ENCODE measurements around the gene ADGRA3.
"Not testable (repeated sequence)": the region's sequence is repeated elsewhere in the genome, so short reads cannot be mapped to it uniquely, and the experiment has no call there.

Gene ADGRA3

GRCh38 chr4:22385611-22386011 lies 130.3 kb downstream of the ADGRA3 start:
- Histone ChIP-seq H3F3A (ENCODE audit: insufficient read depth, low read length) (no peaks in the 10 kb centered on the region), H3K4me3 (ENCODE audit: low read length) (no peak overlapping the region), H3K27me3 (replicated peaks; ENCODE audit: insufficient read depth, low read length) (no peaks in the 10 kb centered on the region), H3K4me2 (ENCODE audit: low read depth, low read length) (no peak overlapping the region), H3K4me1 (ENCODE audit: low read length) (no peaks in the 10 kb centered on the region), H3K36me3 (replicated peaks; ENCODE audit: insufficient read depth, low read length) (no peaks in the 10 kb centered on the region), H3K9ac (ENCODE audit: low read length) (no peak overlapping the region), H4K20me1 (ENCODE audit: insufficient read depth, low read length) (no peaks in the 10 kb centered on the region), H3K9me3 (replicated peaks; ENCODE audit: insufficient read depth, low read length) (no peaks in the 10 kb centered on the region), H3K9me2 (replicated peaks; ENCODE audit: insufficient read depth, low read length) (no peaks in the 10 kb centered on the region), H3K79me2 (ENCODE audit: low read length) (no peaks in the 10 kb centered on the region), H2AFZ (ENCODE audit: low read length) (no peak overlapping the region), H3K27ac (ENCODE audit: low read length) (no peak overlapping the region)
- no peak for TF ChIP-seq EZH2 (optimal IDR thresholded peaks at IDR 0.05; ENCODE audit: low read depth, low read length)
- no peak for TF ChIP-seq CTCF (IDR thresholded peaks at IDR 0.05; ENCODE audit: low read length)
- no peak for TF ChIP-seq EZH2phosphoT487 (IDR thresholded peaks at IDR 0.05; ENCODE audit: low read length)
- no peak for DNase-seq

GRCh38 chr4:22384154-22384553 lies 131.7 kb downstream of the ADGRA3 start:
- no peak overlapping the region for H2AFZ ChIP-seq (ENCODE audit: low read length)
- DNase-seq: no peak
- H3K79me2 ChIP-seq (ENCODE audit: low read length): no peaks in the 10 kb centered on the region
- no peaks in the 10 kb centered on the region for H3K4me1 ChIP-seq (ENCODE audit: low read length)
- H3K36me3 ChIP-seq (replicated peaks; ENCODE audit: insufficient read depth, low read length): no peaks in the 10 kb centered on the region
- H3K9me3 ChIP-seq (replicated peaks; ENCODE audit: insufficient read depth, low read length): no peaks in the 10 kb centered on the region
- no peaks in the 10 kb centered on the region for H4K20me1 ChIP-seq (ENCODE audit: insufficient read depth, low read length)
- H3F3A ChIP-seq (ENCODE audit: insufficient read depth, low read length): no peaks in the 10 kb centered on the region
- TF ChIP-seq CTCF (IDR thresholded peaks at IDR 0.05; ENCODE audit: low read length): no peak
- no peak for TF ChIP-seq EZH2 (optimal IDR thresholded peaks at IDR 0.05; ENCODE audit: low read depth, low read length)
- TF ChIP-seq EZH2phosphoT487 (IDR thresholded peaks at IDR 0.05; ENCODE audit: low read length): no peak
- H3K27ac ChIP-seq (ENCODE audit: low read length): no peak overlapping the region
- no peaks in the 10 kb centered on the region for H3K9me2 ChIP-seq (replicated peaks; ENCODE audit: insufficient read depth, low read length)
- no peak overlapping the region for H3K9ac ChIP-seq (ENCODE audit: low read length)
- H3K4me2 ChIP-seq (ENCODE audit: low read depth, low read length): no peak overlapping the region
- H3K4me3 ChIP-seq (ENCODE audit: low read length): no peak overlapping the region
- no peaks in the 10 kb centered on the region for H3K27me3 ChIP-seq (replicated peaks; ENCODE audit: insufficient read depth, low read length)

DNA sequence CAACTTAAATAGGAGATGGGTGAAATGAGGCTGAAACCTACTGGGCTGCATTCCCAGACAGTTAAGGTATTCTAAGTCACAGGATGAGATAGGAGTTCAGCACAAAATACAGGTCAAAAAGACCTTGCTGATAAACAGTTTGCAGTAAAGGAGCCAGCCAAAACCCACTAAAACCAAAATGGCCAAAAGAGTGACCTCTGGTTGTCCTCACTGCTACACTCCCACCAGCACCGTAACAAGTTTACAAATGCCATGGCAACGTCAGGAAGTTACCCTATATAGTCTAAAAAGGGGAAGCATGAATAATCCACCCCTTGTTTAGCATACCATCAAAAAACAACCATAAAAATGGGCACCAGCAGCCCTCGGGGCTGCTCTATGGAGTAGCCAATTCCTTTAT lies 133.7 kb downstream of the ADGRA3 start:
- H3K9ac ChIP-seq (ENCODE audit: low read length); H2AFZ ChIP-seq (ENCODE audit: low read length); H3K4me3 ChIP-seq (ENCODE audit: low read length); H3K27me3 ChIP-seq (replicated peaks; ENCODE audit: insufficient read depth, low read length); H3K4me1 ChIP-seq (ENCODE audit: low read length); H3K4me2 ChIP-seq (ENCODE audit: low read depth, low read length); H3K27ac ChIP-seq (ENCODE audit: low read length); H3K36me3 ChIP-seq (replicated peaks; ENCODE audit: insufficient read depth, low read length); H3K9me3 ChIP-seq (replicated peaks; ENCODE audit: insufficient read depth, low read length); DNase-seq; H3F3A ChIP-seq (ENCODE audit: insufficient read depth, low read length); H3K9me2 ChIP-seq (replicated peaks; ENCODE audit: insufficient read depth, low read length); H4K20me1 ChIP-seq (ENCODE audit: insufficient read depth, low read length); H3K79me2 ChIP-seq (ENCODE audit: low read length): not testable (repeated sequence)

DNA sequence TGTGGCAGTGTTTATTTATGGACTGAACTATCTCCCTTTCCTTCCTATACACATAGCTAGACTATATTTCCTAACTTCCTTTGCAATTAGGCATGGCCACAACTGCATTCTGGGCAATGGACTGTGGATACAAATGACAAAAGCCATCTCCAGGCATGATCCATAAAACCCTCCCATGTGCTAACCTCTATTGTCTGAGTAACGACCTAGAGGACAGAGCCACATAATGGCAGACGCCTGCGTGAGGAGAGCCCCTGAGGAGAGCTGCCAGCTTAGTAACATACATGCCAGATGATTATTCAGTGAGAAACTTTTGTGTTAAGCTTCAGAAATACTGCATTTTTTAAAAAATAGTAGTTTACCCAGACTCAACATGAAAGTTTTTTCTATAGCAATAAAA lies 142.9 kb downstream of the ADGRA3 start:
- Histone ChIP-seq H2AFZ (ENCODE audit: low read length) (no peak overlapping the region), H4K20me1 (ENCODE audit: insufficient read depth, low read length) (no peaks in the 10 kb centered on the region), H3F3A (ENCODE audit: insufficient read depth, low read length) (no peaks in the 10 kb centered on the region), H3K27ac (ENCODE audit: low read length) (no peak overlapping the region), H3K27me3 (replicated peaks; ENCODE audit: insufficient read depth, low read length) (no peaks in the 10 kb centered on the region), H3K4me1 (ENCODE audit: low read length) (no peaks in the 10 kb centered on the region), H3K9ac (ENCODE audit: low read length) (no peak overlapping the region), H3K9me2 (replicated peaks; ENCODE audit: insufficient read depth, low read length) (no peaks in the 10 kb centered on the region), H3K4me3 (ENCODE audit: low read length) (no peak overlapping the region), H3K79me2 (ENCODE audit: low read length) (no peaks in the 10 kb centered on the region), H3K9me3 (replicated peaks; ENCODE audit: insufficient read depth, low read length) (no peaks in the 10 kb centered on the region), H3K4me2 (ENCODE audit: low read depth, low read length) (no peak overlapping the region), H3K36me3 (replicated peaks; ENCODE audit: insufficient read depth, low read length) (no peaks in the 10 kb centered on the region)
- no peak for TF ChIP-seq EZH2 (optimal IDR thresholded peaks at IDR 0.05; ENCODE audit: low read depth, low read length)
- TF ChIP-seq EZH2phosphoT487 (IDR thresholded peaks at IDR 0.05; ENCODE audit: low read length): no peak
- no peak for TF ChIP-seq CTCF (IDR thresholded peaks at IDR 0.05; ENCODE audit: low read length)
- DNase-seq: no peak
